HEK293 (cell line): ENCODE measurements around the gene WARS2.

Source experiments
- CTCF ChIA-PET: fragments of 350-600 bp; formaldehyde crosslinking; extraction: SDS; loops from one replicate; lab custom pipeline; 2021; ENCODE audit warnings: antibody characterized with exemption; lab: Yijun Ruan, JAX
- POLR2A ChIA-PET: fragments of 300-600 bp; formaldehyde crosslinking; extraction: SDS; loops from one replicate; lab custom pipeline; 2020; ENCODE audit warnings: antibody characterized with exemption, inconsistent platforms; lab: Yijun Ruan, JAX
- H3K27ac ChIP-seq: fragments of 200-500 bp; sonication (Bioruptor generic); 2 replicates; pipeline ENCODE4 v1.5.1; 2014; ENCODE audit warnings: low read depth, low read length, control low read depth, inconsistent platforms; ENCODE audit errors: extremely low read depth
- H3K36me3 ChIP-seq, 2 experiments: fragments of 200-500 bp in 1 of 2; sonication (Bioruptor generic) in 1 of 2; 1 replicate in 1 of 2; 2 replicates in 1 of 2; pipeline ENCODE4 v1.5.1; 2014 to 2017; ENCODE audit warnings: inconsistent platforms in 2 of 2, low read length in 2 of 2; ENCODE audit not compliant: control insufficient read depth in 2 of 2, insufficient read depth in 1 of 2
- H3K4me1 ChIP-seq: fragments of 200-500 bp; sonication (Bioruptor generic); 2 replicates; pipeline ENCODE4 v1.5.1; 2014; ENCODE audit warnings: mild to moderate bottlenecking, low read length, inconsistent platforms; ENCODE audit not compliant: control insufficient read depth, insufficient read depth
- H3K4me3 ChIP-seq: 2 replicates; pipeline ENCODE4 v1.5.1; 2011; ENCODE audit warnings: low read depth, mild to moderate bottlenecking, control low read depth, low read length, moderate library complexity
- H3K9me3 ChIP-seq: fragments of 200-500 bp; sonication (Bioruptor generic); 2 replicates; pipeline ENCODE4 v1.5.1; 2014; ENCODE audit warnings: low read depth, low read length, inconsistent platforms; ENCODE audit not compliant: control insufficient read depth, insufficient read depth
- OVOL3 ChIP-seq: fragments of 450-650 bp; formaldehyde crosslinking; IDR thresholded peaks from 2 replicates; pipeline ENCODE4 v1.5.1; 2016; ENCODE audit warnings: missing biosample characterization, missing genetic modification characterization
- PBX3 ChIP-seq: sonication (generic); formaldehyde crosslinking; IDR thresholded peaks from 2 replicates; pipeline ENCODE4 v1.8.1; 2022; ENCODE audit warnings: mild to moderate bottlenecking, moderate library complexity, missing genetic modification reagents
- SETDB1 ChIP-seq: IDR thresholded peaks from one replicate; pipeline ENCODE4 v1.6.1; 2017; ENCODE audit warnings: mild to moderate bottlenecking, low read length, moderate library complexity, mixed read lengths; ENCODE audit not compliant: insufficient read length
- ZBTB10 ChIP-seq: fragments of 450-650 bp; formaldehyde crosslinking; IDR thresholded peaks from 2 replicates; pipeline ENCODE4 v1.5.1; 2016; ENCODE audit warnings: missing biosample characterization, missing genetic modification characterization
- ZBTB20 ChIP-seq: fragments of 450-650 bp; formaldehyde crosslinking; IDR thresholded peaks from 2 replicates; pipeline ENCODE4 v1.5.1; 2016; ENCODE audit warnings: missing biosample characterization, missing genetic modification characterization
- ZBTB48 ChIP-seq: fragments of 450-650 bp; formaldehyde crosslinking; IDR thresholded peaks from 2 replicates; pipeline ENCODE4 v1.5.1; 2016; ENCODE audit warnings: missing biosample characterization, missing genetic modification characterization
- ZNF157 ChIP-seq: fragments of 450-650 bp; formaldehyde crosslinking; IDR thresholded peaks from 2 replicates; pipeline ENCODE4 v1.5.1; 2016; ENCODE audit warnings: missing biosample characterization, missing genetic modification characterization
- ZNF174 ChIP-seq: fragments of 450-650 bp; formaldehyde crosslinking; IDR thresholded peaks from 2 replicates; pipeline ENCODE4 v1.5.0; 2017; ENCODE audit warnings: missing biosample characterization, mild to moderate bottlenecking, missing genetic modification characterization
- ZNF266 ChIP-seq: fragments of 450-650 bp; formaldehyde crosslinking; IDR thresholded peaks from 2 replicates; pipeline ENCODE4 v1.5.1; 2016; ENCODE audit warnings: missing biosample characterization, missing genetic modification characterization, low read depth
- ZNF280D ChIP-seq: fragments of 450-650 bp; formaldehyde crosslinking; IDR thresholded peaks from 2 replicates; pipeline ENCODE4 v1.5.1; 2016; ENCODE audit warnings: missing biosample characterization, missing genetic modification characterization
- ZNF366 ChIP-seq: fragments of 450-650 bp; formaldehyde crosslinking; conservative IDR thresholded peaks from 2 replicates; pipeline ENCODE4 v1.5.1; 2016; ENCODE audit warnings: missing biosample characterization, missing genetic modification characterization
- ZNF37A ChIP-seq: fragments of 450-650 bp; IDR thresholded peaks from 2 replicates; pipeline ENCODE4 v1.5.1; 2018; ENCODE audit warnings: missing biosample characterization, missing genetic modification characterization
- ZNF416 ChIP-seq: fragments of 450-650 bp; formaldehyde crosslinking; IDR thresholded peaks from 2 replicates; pipeline ENCODE4 v1.5.1; 2016; ENCODE audit warnings: missing biosample characterization, missing genetic modification characterization
- ZNF423 ChIP-seq: fragments of 450-650 bp; formaldehyde crosslinking; IDR thresholded peaks from 2 replicates; pipeline ENCODE4 v1.5.1; 2016; ENCODE audit warnings: missing biosample characterization, missing genetic modification characterization
- ZNF449 ChIP-seq: fragments of 450-650 bp; formaldehyde crosslinking; IDR thresholded peaks from 2 replicates; pipeline ENCODE4 v1.5.1; 2017; ENCODE audit warnings: missing biosample characterization, mild to moderate bottlenecking, missing genetic modification characterization, moderate library complexity
- ZNF488 ChIP-seq: fragments of 450-650 bp; formaldehyde crosslinking; IDR thresholded peaks from 2 replicates; pipeline ENCODE4 v1.5.1; 2016; ENCODE audit warnings: missing biosample characterization, missing genetic modification characterization
- ZNF596 ChIP-seq: fragments of 450-650 bp; IDR thresholded peaks from 2 replicates; pipeline ENCODE4 v1.5.0; 2018; ENCODE audit warnings: missing biosample characterization, mild to moderate bottlenecking, missing genetic modification characterization, moderate library complexity
- ZNF629 ChIP-seq: fragments of 450-650 bp; formaldehyde crosslinking; IDR thresholded peaks from 2 replicates; pipeline ENCODE4 v1.5.1; 2017; ENCODE audit warnings: missing biosample characterization, missing genetic modification characterization
- ZNF704 ChIP-seq: fragments of 450-650 bp; formaldehyde crosslinking; IDR thresholded peaks from 2 replicates; pipeline ENCODE4 v1.5.1; 2016; ENCODE audit warnings: missing biosample characterization, missing genetic modification characterization
- ZNF843 ChIP-seq: fragments of 450-650 bp; formaldehyde crosslinking; IDR thresholded peaks from 2 replicates; pipeline ENCODE4 v1.5.1; 2016; ENCODE audit warnings: missing biosample characterization, missing genetic modification characterization

Gene WARS2

GRCh38 chr1:119007339-119007669 lies 133.1 kb downstream of the WARS2 start:
- TF ChIP-seq ZNF366 (tag by site-specific recombination) = no peak
- no peak for TF ChIP-seq OVOL3 (tag by site-specific recombination)
- no peak for TF ChIP-seq ZBTB20
- TF ChIP-seq ZBTB10 (tag by site-specific recombination) = no peak
- no peak for TF ChIP-seq ZNF174 (tag by site-specific recombination)
- TF ChIP-seq ZNF596 = no peak
- no peak for TF ChIP-seq ZNF843 (tag by site-specific recombination)
- no peak for TF ChIP-seq SETDB1
- no peak for TF ChIP-seq ZNF266 (tag by site-specific recombination)
- TF ChIP-seq ZNF423 (tag by site-specific recombination) = no peak
- TF ChIP-seq PBX3 = no peak
- TF ChIP-seq ZBTB48 (tag by site-specific recombination) = no peak
- no peak for TF ChIP-seq ZNF449 (tag by site-specific recombination)
- TF ChIP-seq ZNF280D (tag by site-specific recombination) = no peak
- no peak for TF ChIP-seq ZNF157
- no peak for TF ChIP-seq ZNF37A
- no peak for TF ChIP-seq ZNF488 (tag by site-specific recombination)
- TF ChIP-seq ZNF416 = no peak
- no peak for TF ChIP-seq ZNF629 (tag by site-specific recombination)
- TF ChIP-seq ZNF704 (tag by site-specific recombination) = no peak
- no peak overlapping the region for H3K4me3 ChIP-seq
- H3K36me3 ChIP-seq = no peaks in the 10 kb centered on the region
- ChIA-PET CTCF (no interaction called here), POLR2A (no interaction called here)
- no peak overlapping the region for H3K27ac ChIP-seq
- no peaks in the 10 kb centered on the region for H3K9me3 ChIP-seq
- no peaks in the 10 kb centered on the region for H3K4me1 ChIP-seq
